ENCODE results near the gene GBA3. TPM values are rescaled to one million over a fixed set of nuclear protein-coding genes. Genes with fewer than 3 reads are reported as not detected.

The GBA3 gene
- total and polyA plus RNA-seq, 2 of the 8 experiments (the other 6 are each of a cell fraction or from before 2014, with no cell fraction given) = not detected

DNA sequence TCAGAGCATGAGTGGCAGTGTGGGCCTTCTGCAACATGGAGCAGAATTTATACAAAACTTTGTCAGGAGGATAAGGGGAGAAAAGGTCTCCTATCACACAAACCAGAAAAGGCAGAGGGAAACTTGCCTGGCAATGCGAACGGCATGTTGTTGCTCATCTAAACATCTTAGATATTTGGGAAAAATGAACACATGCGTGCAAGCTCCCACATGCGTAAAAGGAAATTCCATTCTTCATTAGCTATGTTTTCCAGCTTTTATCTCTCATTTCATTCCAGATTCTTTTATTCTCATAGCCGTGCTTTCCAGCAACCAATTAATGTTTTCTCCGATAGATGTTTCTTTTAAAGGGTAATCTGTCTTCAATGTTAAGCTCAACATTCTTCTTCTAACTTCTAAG is 31.3 kb upstream of the GBA3 start (continued):
- no peak for TF ChIP-seq CHD7 (IDR thresholded peaks at IDR 0.05; ENCODE audit: insufficient replicate concordance, low read length)
- TF ChIP-seq SP4 (IDR thresholded peaks at IDR 0.05; ENCODE audit: low read length) = no peak
- no peak for TF ChIP-seq KDM1A (IDR thresholded peaks at IDR 0.05; ENCODE audit: borderline replicate concordance, low read length)
- no peak for TF ChIP-seq HDAC2 (IDR thresholded peaks at IDR 0.05; ENCODE audit: borderline replicate concordance in 1 of 2, low read depth in 2 of 2, low read length in 2 of 2)
- no peak for TF ChIP-seq TBP (IDR thresholded peaks at IDR 0.05; ENCODE audit: low read depth, low read length)
- TF ChIP-seq JUND (IDR thresholded peaks at IDR 0.05; ENCODE audit: low read length) = no peak
- TF ChIP-seq GABPA (IDR thresholded peaks at IDR 0.05; ENCODE audit: borderline replicate concordance, insufficient read depth, low read length) = no peak
- no peak for TF ChIP-seq RXRA (IDR thresholded peaks at IDR 0.05; ENCODE audit: insufficient read depth, low read depth, low read length)
- no peak for TF ChIP-seq CTCF (IDR thresholded peaks at IDR 0.05; ENCODE audit: control extremely low read depth in 1 of 3, insufficient read depth in 1 of 3, low read depth in 1 of 3, low read length in 3 of 3)
